Esophagus (tissue), 2 donors: ENCODE results near the gene ARFIP1. TPM values are rescaled to one million over a fixed set of nuclear protein-coding genes. Genes with fewer than 3 reads are reported as not detected.

Experiments used
- H3K27ac ChIP-seq, 2 donors: one replicate each; pipeline ENCODE4 v1.5.1; 2013; ENCODE audit warnings: low read depth in 2 of 2, mild to moderate bottlenecking in 2 of 2, inconsistent platforms in 1 of 2, low read length in 1 of 2, moderate library complexity in 1 of 2
- H3K27me3 ChIP-seq, 2 donors: one replicate each; pipeline ENCODE4 v1.6.1; 2013; ENCODE audit warnings: low read length in 2 of 2, control low read depth in 1 of 2, mild to moderate bottlenecking in 1 of 2; ENCODE audit not compliant: insufficient read depth in 2 of 2, control insufficient read depth in 1 of 2
- H3K36me3 ChIP-seq, 2 donors: one replicate each; pipeline ENCODE4 v1.6.1; 2013; ENCODE audit warnings: low read length in 1 of 2; ENCODE audit not compliant: control insufficient read depth in 2 of 2, insufficient read depth in 2 of 2
- H3K4me1 ChIP-seq, 2 donors: one replicate each; pipeline ENCODE4 v1.6.1; 2013; ENCODE audit warnings: low read length in 1 of 2; ENCODE audit not compliant: control insufficient read depth in 2 of 2, insufficient read depth in 2 of 2
- H3K4me3 ChIP-seq, 2 donors: one replicate each; pipeline ENCODE4 v1.5.1; 2013; ENCODE audit warnings: low read length in 2 of 2, mild to moderate bottlenecking in 2 of 2, low read depth in 1 of 2, moderate library complexity in 1 of 2
- H3K9me3 ChIP-seq, 2 donors: one replicate each; pipeline ENCODE4 v1.6.1; 2013; ENCODE audit warnings: mild to moderate bottlenecking in 2 of 2, low read depth in 1 of 2, low read length in 1 of 2, moderate library complexity in 1 of 2; ENCODE audit not compliant: control insufficient read depth in 2 of 2, insufficient read depth in 1 of 2
- WGBS, 2 donors: extraction: QIAGEN DNeasy Blood & Tissue Kit; methylation state at CpG; one replicate each; pipeline ENCODE4 v1.1.7; 2013; 5-methylcytosine and 5-hydroxymethylcytosine counted together
- polyA plus RNA-seq, 2 donors: library from polyadenylated mRNA; stranded (reverse); fragments of 200-250 nt; gene quantifications; one replicate each; pipeline ENCODE4 v1.2.3, GENCODE V29; 2013
- donor health status: healthy with polysubstance abuse.
- donor health status: Bipolar disorder and iron deficiency.

The ARFIP1 gene
- polyA plus RNA-seq, 2 donors, result 13.7 to 14.3 TPM

- H3K27ac ChIP-seq, result no peak overlapping the region
- WGBS, 2 donors, result 67 to 82% methylated on average over 8 of the region's 8 CpGs
These were observed 170.2 kb downstream of the ARFIP1 start for GRCh38 chr4:152949930-152950329.

GRCh38 chr4:152950402-152951274 is 170.9 kb downstream of the ARFIP1 start:
- Histone ChIP-seq H3K27ac (no peak overlapping the region), H3K27me3 (no peaks in the 10 kb centered on the region), H3K4me3 (no peak overlapping the region), H3K4me1 (no peaks in the 10 kb centered on the region), H3K9me3 (no peaks in the 10 kb centered on the region), H3K36me3 (peaks cover 0 to 4% of the 10 kb centered on the region in 2 donors)
- 75 to 85% methylated on average over 11 of the region's 11 CpGs for WGBS, 2 donors

More at GRCh38 chr4:152949930-152950329, 170.2 kb downstream of the ARFIP1 start:
- H3K36me3 ChIP-seq, result peaks cover 0 to 4% of the 10 kb centered on the region in 2 donors
- no peak overlapping the region for H3K4me3 ChIP-seq
- H3K9me3 ChIP-seq, result no peaks in the 10 kb centered on the region
- H3K4me1 ChIP-seq, result no peaks in the 10 kb centered on the region
- H3K27me3 ChIP-seq, result no peaks in the 10 kb centered on the region

GRCh38 chr4:152951348-152951747 is 171.6 kb downstream of the ARFIP1 start:
- Histone ChIP-seq H3K36me3 (peaks cover 0 to 4% of the 10 kb centered on the region in 2 donors), H3K27ac (no peak overlapping the region)

GRCh38 chr4:152953514-152953913 is 173.8 kb downstream of the ARFIP1 start:
- Histone ChIP-seq H3K27me3 (no peaks in the 10 kb centered on the region), H3K4me3 (no peak overlapping the region), H3K9me3 (no peaks in the 10 kb centered on the region), H3K4me1 (peaks cover 0 to 2% of the 10 kb centered on the region in 2 donors), H3K36me3 (peaks cover 0 to 4% of the 10 kb centered on the region in 2 donors), H3K27ac (no peak overlapping the region)
- 83 to 91% methylated on average over 3 of the region's 3 CpGs for WGBS, 2 donors

More at GRCh38 chr4:152951348-152951747, 171.6 kb downstream of the ARFIP1 start:
- WGBS, 2 donors, result 68 to 80% methylated on average over 3 of the region's 3 CpGs
- no peaks in the 10 kb centered on the region for H3K27me3 ChIP-seq
- no peaks in the 10 kb centered on the region for H3K9me3 ChIP-seq
- H3K4me1 ChIP-seq, result no peaks in the 10 kb centered on the region
- no peak overlapping the region for H3K4me3 ChIP-seq

GRCh38 chr4:152954741-152955140 is 175.0 kb downstream of the ARFIP1 start:
- H3K27ac ChIP-seq, result no peak overlapping the region
- WGBS, 2 donors, result 71 to 91% methylated on average over 1 of the region's 1 CpG
- H3K4me3 ChIP-seq, result no peak overlapping the region
- peaks cover 0 to under 1% of the 10 kb centered on the region in 2 donors for H3K36me3 ChIP-seq
- H3K4me1 ChIP-seq, result peaks cover 0 to 2% of the 10 kb centered on the region in 2 donors
- H3K27me3 ChIP-seq, result no peaks in the 10 kb centered on the region
- H3K9me3 ChIP-seq, result no peaks in the 10 kb centered on the region

GRCh38 chr4:152956147-152956546 is 176.4 kb downstream of the ARFIP1 start:
- Histone ChIP-seq H3K27ac (peak overlapping the region in 1 of 2 donors; percentile 33), H3K4me3 (no peak overlapping the region), H3K9me3 (no peaks in the 10 kb centered on the region), H3K4me1 (peaks cover 0 to 2% of the 10 kb centered on the region in 2 donors), H3K36me3 (no peaks in the 10 kb centered on the region), H3K27me3 (no peaks in the 10 kb centered on the region)
- WGBS, 2 donors, result 57 to 71% methylated on average over 2 of the region's 2 CpGs

- no peaks in the 10 kb centered on the region for H3K9me3 ChIP-seq
- H3K4me1 ChIP-seq, result peaks cover 0 to 2% of the 10 kb centered on the region in 2 donors
- H3K27me3 ChIP-seq, result no peaks in the 10 kb centered on the region
- no peak overlapping the region for H3K4me3 ChIP-seq
- peak overlapping the region; percentile 47 to 61 for H3K27ac ChIP-seq
- WGBS, 2 donors, result 57 to 61% methylated on average over 12 of the region's 12 CpGs
- no peaks in the 10 kb centered on the region for H3K36me3 ChIP-seq
These were observed 177.1 kb downstream of the ARFIP1 start for GRCh38 chr4:152956650-152957436.

GRCh38 chr4:152957437-152958171 is 177.8 kb downstream of the ARFIP1 start:
- H3K4me3 ChIP-seq, result no peak overlapping the region
- H3K4me1 ChIP-seq, result peaks cover 0 to 2% of the 10 kb centered on the region in 2 donors
- H3K27me3 ChIP-seq, result no peaks in the 10 kb centered on the region
- H3K36me3 ChIP-seq, result no peaks in the 10 kb centered on the region
- no peaks in the 10 kb centered on the region for H3K9me3 ChIP-seq
- H3K27ac ChIP-seq, result peak overlapping the region in 1 of 2 donors; percentile 18
- WGBS, 2 donors, result 49 to 65% methylated on average over 11 of the region's 11 CpGs

- Histone ChIP-seq H3K27ac (no peak overlapping the region), H3K4me1 (peaks cover 0 to 2% of the 10 kb centered on the region in 2 donors), H3K4me3 (no peak overlapping the region), H3K9me3 (no peaks in the 10 kb centered on the region), H3K27me3 (no peaks in the 10 kb centered on the region), H3K36me3 (no peaks in the 10 kb centered on the region)
- WGBS, 2 donors, result 78 to 79% methylated on average over 2 of the region's 2 CpGs
These were observed 179.3 kb downstream of the ARFIP1 start for GRCh38 chr4:152959080-152959479.
